ENCODE data around the gene GLI2. TPM values are rescaled to one million over a fixed set of nuclear protein-coding genes. Genes with fewer than 3 reads are reported as not detected.

The GLI2 gene
- total and polyA plus RNA-seq, 2 experiments from 2014 or later, result 53.6 to 57.0 TPM

DNA sequence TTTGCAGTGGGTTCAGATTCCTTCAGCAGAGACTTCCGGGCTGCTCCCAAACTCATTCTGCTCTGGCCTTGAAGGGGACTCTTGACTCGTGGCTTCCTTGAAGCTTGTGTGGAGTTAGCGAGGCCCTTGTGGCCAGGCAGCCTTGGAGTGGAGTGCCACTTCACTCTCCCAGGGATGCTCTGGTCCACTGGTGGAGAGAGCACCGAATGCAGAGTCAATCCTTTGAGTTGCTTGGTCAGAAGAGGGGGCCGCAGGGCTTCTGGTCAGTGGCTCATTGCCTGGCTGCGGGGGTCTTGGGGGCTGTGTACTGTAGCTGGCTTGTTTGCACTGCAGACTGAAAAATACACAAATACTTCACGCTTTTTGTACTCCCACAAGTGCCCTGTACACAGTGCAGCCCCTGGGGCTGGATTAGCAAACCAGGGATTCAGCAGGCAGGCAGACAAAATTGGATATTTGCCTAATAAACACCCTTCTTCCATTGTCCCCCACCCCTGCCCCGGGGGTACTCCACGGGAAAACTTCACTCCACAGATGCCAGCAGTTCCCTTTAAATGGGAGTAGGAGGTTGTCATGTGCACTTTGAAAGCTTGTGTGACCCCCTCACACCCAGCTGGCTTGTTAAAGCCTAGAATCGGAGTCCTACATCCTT lies 3.2 kb downstream of the GLI2 start:
- Histone ChIP-seq H2AFZ (no peak overlapping the region), H3K4me2 (peak overlapping the region; percentile 96), H3K79me2 (replicated peaks; ENCODE audit: insufficient read depth) (peaks cover 85% of the 10 kb centered on the region), H4K20me1 (replicated peaks; ENCODE audit: insufficient read depth) (peaks cover 8% of the 10 kb centered on the region; the same call in 1 of the 2 replicates), H3K4me1 (ENCODE audit: insufficient read depth) (peaks cover 58% of the 10 kb centered on the region), H3K27me3 (ENCODE audit: insufficient read depth) (no peaks in the 10 kb centered on the region), H3F3A (replicated peaks; ENCODE audit: low read depth) (peaks cover 27% of the 10 kb centered on the region), H3K36me3 (ENCODE audit: insufficient read depth) (no peaks in the 10 kb centered on the region), H3K4me3 (peak overlapping the region; percentile 91), H3K27ac (ENCODE audit: low read depth) (peak overlapping the region; percentile 90), H3K9me2 (ENCODE audit: insufficient read depth) (no peaks in the 10 kb centered on the region)
- peak in 1 of 2 experiments; percentile 36; a peak in 1 of 4 replicates for TF ChIP-seq CTCF (conservative IDR thresholded peaks at IDR 0.05; ENCODE audit: low read depth in 2 of 2)
- TF ChIP-seq, protein P1, sequence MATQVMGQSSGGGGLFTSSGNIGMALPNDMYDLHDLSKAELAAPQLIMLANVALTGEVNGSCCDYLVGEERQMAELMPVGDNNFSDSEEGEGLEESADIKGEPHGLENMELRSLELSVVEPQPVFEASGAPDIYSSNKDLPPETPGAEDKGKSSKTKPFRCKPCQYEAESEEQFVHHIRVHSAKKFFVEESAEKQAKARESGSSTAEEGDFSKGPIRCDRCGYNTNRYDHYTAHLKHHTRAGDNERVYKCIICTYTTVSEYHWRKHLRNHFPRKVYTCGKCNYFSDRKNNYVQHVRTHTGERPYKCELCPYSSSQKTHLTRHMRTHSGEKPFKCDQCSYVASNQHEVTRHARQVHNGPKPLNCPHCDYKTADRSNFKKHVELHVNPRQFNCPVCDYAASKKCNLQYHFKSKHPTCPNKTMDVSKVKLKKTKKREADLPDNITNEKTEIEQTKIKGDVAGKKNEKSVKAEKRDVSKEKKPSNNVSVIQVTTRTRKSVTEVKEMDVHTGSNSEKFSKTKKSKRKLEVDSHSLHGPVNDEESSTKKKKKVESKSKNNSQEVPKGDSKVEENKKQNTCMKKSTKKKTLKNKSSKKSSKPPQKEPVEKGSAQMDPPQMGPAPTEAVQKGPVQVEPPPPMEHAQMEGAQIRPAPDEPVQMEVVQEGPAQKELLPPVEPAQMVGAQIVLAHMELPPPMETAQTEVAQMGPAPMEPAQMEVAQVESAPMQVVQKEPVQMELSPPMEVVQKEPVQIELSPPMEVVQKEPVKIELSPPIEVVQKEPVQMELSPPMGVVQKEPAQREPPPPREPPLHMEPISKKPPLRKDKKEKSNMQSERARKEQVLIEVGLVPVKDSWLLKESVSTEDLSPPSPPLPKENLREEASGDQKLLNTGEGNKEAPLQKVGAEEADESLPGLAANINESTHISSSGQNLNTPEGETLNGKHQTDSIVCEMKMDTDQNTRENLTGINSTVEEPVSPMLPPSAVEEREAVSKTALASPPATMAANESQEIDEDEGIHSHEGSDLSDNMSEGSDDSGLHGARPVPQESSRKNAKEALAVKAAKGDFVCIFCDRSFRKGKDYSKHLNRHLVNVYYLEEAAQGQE (IDR thresholded peaks at IDR 0.05; ENCODE audit: unreplicated experiment), result no peak
- ATAC-seq (no peak), DNase-seq (ENCODE audit: low spot score) (no peak)
- Mint-ChIP-seq H3K27ac (peak overlapping the region; percentile 67), H3K9me3 (no peaks in the 10 kb centered on the region), H3K36me3 (ENCODE audit: low read depth) (no peaks in the 10 kb centered on the region; the same call in 2 of the 3 replicates), H3K4me3 (peak overlapping the region; percentile 95), H3K4me1 (peaks cover 57% of the 10 kb centered on the region), H3K27me3 (ENCODE audit: insufficient read depth, low read depth, poor library complexity) (peaks cover 23% of the 10 kb centered on the region)

DNA sequence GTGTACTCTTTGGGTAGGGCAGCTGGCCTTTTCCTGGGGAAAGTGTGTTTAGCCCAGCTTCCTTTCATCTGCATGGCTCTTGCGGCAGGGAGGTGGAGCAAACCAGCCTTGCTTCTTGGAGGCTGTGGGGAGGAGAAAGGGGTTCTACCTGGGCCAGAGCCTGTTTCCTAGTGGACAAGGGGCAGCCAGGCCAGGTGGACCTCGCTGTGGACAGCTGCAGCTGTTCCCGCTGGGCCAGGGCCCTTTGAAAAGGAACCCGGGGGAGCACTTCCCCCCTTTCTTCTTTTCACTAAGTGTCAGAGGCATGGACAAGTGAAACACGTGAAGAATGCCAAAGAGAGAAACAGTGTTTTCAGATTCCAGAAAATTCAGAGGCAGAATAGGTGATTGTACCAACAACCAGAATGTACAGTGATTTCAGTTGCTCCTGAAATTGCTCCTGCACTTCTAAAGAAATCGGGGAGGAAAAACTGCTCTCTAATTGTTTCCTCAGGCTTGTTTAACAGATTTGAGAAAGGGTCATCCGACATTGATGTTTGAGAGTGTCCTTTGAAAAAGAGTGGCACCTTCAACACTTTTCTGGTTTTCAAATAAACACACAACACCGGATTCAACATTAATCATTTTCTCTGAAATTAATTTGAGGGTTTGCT lies 3.9 kb downstream of the GLI2 start:
- Histone ChIP-seq H3K4me1 (ENCODE audit: insufficient read depth) (peaks cover 55% of the 10 kb centered on the region), H3K4me2 (peak overlapping the region; percentile 96), H2AFZ (no peak overlapping the region), H3K36me3 (ENCODE audit: insufficient read depth) (no peaks in the 10 kb centered on the region), H3F3A (replicated peaks; ENCODE audit: low read depth) (peaks cover 24% of the 10 kb centered on the region), H3K79me2 (replicated peaks; ENCODE audit: insufficient read depth) (peaks cover 88% of the 10 kb centered on the region), H3K27ac (ENCODE audit: low read depth) (peak overlapping the region; percentile 90), H4K20me1 (replicated peaks; ENCODE audit: insufficient read depth) (peaks cover 14% of the 10 kb centered on the region), H3K4me3 (peak overlapping the region; percentile 91), H3K27me3 (ENCODE audit: insufficient read depth) (no peaks in the 10 kb centered on the region), H3K9me2 (ENCODE audit: insufficient read depth) (no peaks in the 10 kb centered on the region)
- DNase-seq (ENCODE audit: low spot score) (peak; percentile 70), ATAC-seq (no peak)
- TF ChIP-seq, protein P2, sequence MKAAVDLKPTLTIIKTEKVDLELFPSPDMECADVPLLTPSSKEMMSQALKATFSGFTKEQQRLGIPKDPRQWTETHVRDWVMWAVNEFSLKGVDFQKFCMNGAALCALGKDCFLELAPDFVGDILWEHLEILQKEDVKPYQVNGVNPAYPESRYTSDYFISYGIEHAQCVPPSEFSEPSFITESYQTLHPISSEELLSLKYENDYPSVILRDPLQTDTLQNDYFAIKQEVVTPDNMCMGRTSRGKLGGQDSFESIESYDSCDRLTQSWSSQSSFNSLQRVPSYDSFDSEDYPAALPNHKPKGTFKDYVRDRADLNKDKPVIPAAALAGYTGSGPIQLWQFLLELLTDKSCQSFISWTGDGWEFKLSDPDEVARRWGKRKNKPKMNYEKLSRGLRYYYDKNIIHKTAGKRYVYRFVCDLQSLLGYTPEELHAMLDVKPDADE (IDR thresholded peaks at IDR 0.05), result no peak
- Mint-ChIP-seq H3K4me1 (peaks cover 60% of the 10 kb centered on the region), H3K4me3 (peak overlapping the region; percentile 95), H3K27ac (peak overlapping the region; percentile 67), H3K36me3 (ENCODE audit: low read depth) (no peaks in the 10 kb centered on the region; the same call in 2 of the 3 replicates), H3K27me3 (ENCODE audit: insufficient read depth, low read depth, poor library complexity) (peaks cover 20% of the 10 kb centered on the region), H3K9me3 (no peaks in the 10 kb centered on the region)
